Neuron (in vitro differentiated cells): ENCODE measurements around the gene SLC24A5.

Experiments used
- H2AFZ ChIP-seq: one replicate; pipeline ENCODE4 v1.6.1; 2013; ENCODE audit warnings: low read depth, mild to moderate bottlenecking, inconsistent platforms, low read length, moderate library complexity
- H3K27me3 ChIP-seq: one replicate; pipeline ENCODE4 v1.6.1; 2013; ENCODE audit warnings: low read length; ENCODE audit not compliant: insufficient read depth
- H3K36me3 ChIP-seq: one replicate; pipeline ENCODE4 v1.6.1; 2013; ENCODE audit warnings: low read length; ENCODE audit not compliant: insufficient read depth
- H3K4me1 ChIP-seq: one replicate; pipeline ENCODE4 v1.6.1; 2013; ENCODE audit warnings: low read length; ENCODE audit not compliant: insufficient read depth
- H3K4me3 ChIP-seq: 2 replicates; pipeline ENCODE4 v1.5.1; 2013; ENCODE audit warnings: mild to moderate bottlenecking, low read length, moderate library complexity
- H3K9me3 ChIP-seq: one replicate; pipeline ENCODE4 v1.6.1; 2013; ENCODE audit warnings: low read length

The SLC24A5 gene

GRCh38 chr15:48131324-48131723 is 10.5 kb downstream of the SLC24A5 start:
- Histone ChIP-seq H3K4me3 (no peak overlapping the region), H2AFZ (no peak overlapping the region), H3K36me3 (no peaks in the 10 kb centered on the region), H3K27me3 (no peaks in the 10 kb centered on the region), H3K4me1 (no peaks in the 10 kb centered on the region), H3K9me3 (no peaks in the 10 kb centered on the region)

- Histone ChIP-seq H3K4me1 (no peaks in the 10 kb centered on the region), H3K9me3 (no peaks in the 10 kb centered on the region), H3K36me3 (no peaks in the 10 kb centered on the region), H2AFZ (no peak overlapping the region), H3K4me3 (no peak overlapping the region), H3K27me3 (no peaks in the 10 kb centered on the region)
These were observed 12.1 kb downstream of the SLC24A5 start for GRCh38 chr15:48132874-48133273.

- Histone ChIP-seq H3K27me3 (no peaks in the 10 kb centered on the region), H2AFZ (no peak overlapping the region), H3K36me3 (peaks cover 70% of the 10 kb centered on the region), H3K4me1 (no peaks in the 10 kb centered on the region), H3K4me3 (no peak overlapping the region), H3K9me3 (no peaks in the 10 kb centered on the region)
These were observed 23.1 kb downstream of the SLC24A5 start for GRCh38 chr15:48143856-48144255.

GRCh38 chr15:48144889-48145288 is 24.1 kb downstream of the SLC24A5 start:
- Histone ChIP-seq H3K27me3 (no peaks in the 10 kb centered on the region), H3K36me3 (peaks cover 72% of the 10 kb centered on the region), H3K4me1 (no peaks in the 10 kb centered on the region), H2AFZ (no peak overlapping the region), H3K9me3 (no peaks in the 10 kb centered on the region), H3K4me3 (no peak overlapping the region)

- no peaks in the 10 kb centered on the region for H3K27me3 ChIP-seq
- H3K4me1 ChIP-seq = no peaks in the 10 kb centered on the region
- no peak overlapping the region for H2AFZ ChIP-seq
- H3K36me3 ChIP-seq = peaks cover 73% of the 10 kb centered on the region
- H3K9me3 ChIP-seq = no peaks in the 10 kb centered on the region
- no peak overlapping the region for H3K4me3 ChIP-seq
These were observed 25.1 kb downstream of the SLC24A5 start for GRCh38 chr15:48145923-48146322.

- Histone ChIP-seq H3K4me1 (no peaks in the 10 kb centered on the region), H3K9me3 (no peaks in the 10 kb centered on the region), H3K4me3 (no peak overlapping the region), H3K27me3 (no peaks in the 10 kb centered on the region), H2AFZ (no peak overlapping the region), H3K36me3 (peaks cover 81% of the 10 kb centered on the region)
These were observed 26.6 kb downstream of the SLC24A5 start for GRCh38 chr15:48147358-48147757.

- H3K27me3 ChIP-seq = no peaks in the 10 kb centered on the region
- no peaks in the 10 kb centered on the region for H3K9me3 ChIP-seq
- H3K36me3 ChIP-seq = peaks cover 85% of the 10 kb centered on the region
- no peak overlapping the region for H2AFZ ChIP-seq
- H3K4me3 ChIP-seq = no peak overlapping the region
- no peaks in the 10 kb centered on the region for H3K4me1 ChIP-seq
These were observed 29.1 kb downstream of the SLC24A5 start for GRCh38 chr15:48149858-48150257.

- Histone ChIP-seq H3K4me3 (no peak overlapping the region), H3K4me1 (no peaks in the 10 kb centered on the region), H3K9me3 (no peaks in the 10 kb centered on the region), H3K36me3 (peaks cover 69% of the 10 kb centered on the region), H2AFZ (no peak overlapping the region), H3K27me3 (no peaks in the 10 kb centered on the region)
These were observed 32.7 kb downstream of the SLC24A5 start for GRCh38 chr15:48153526-48153925.

GRCh38 chr15:48168616-48169015 is 47.8 kb downstream of the SLC24A5 start:
- no peak overlapping the region for H3K4me3 ChIP-seq
- H2AFZ ChIP-seq = no peak overlapping the region
- H3K4me1 ChIP-seq = peaks cover 3% of the 10 kb centered on the region
- H3K9me3 ChIP-seq = peaks cover 4% of the 10 kb centered on the region
- H3K27me3 ChIP-seq = no peaks in the 10 kb centered on the region
- H3K36me3 ChIP-seq = peaks cover 44% of the 10 kb centered on the region

GRCh38 chr15:48170981-48171380 is 50.2 kb downstream of the SLC24A5 start:
- no peak overlapping the region for H2AFZ ChIP-seq
- no peak overlapping the region for H3K4me3 ChIP-seq
- no peaks in the 10 kb centered on the region for H3K27me3 ChIP-seq
- peaks cover 7% of the 10 kb centered on the region for H3K4me1 ChIP-seq
- peaks cover 8% of the 10 kb centered on the region for H3K9me3 ChIP-seq
- H3K36me3 ChIP-seq = peaks cover 28% of the 10 kb centered on the region

GRCh38 chr15:48175126-48175525 is 54.3 kb downstream of the SLC24A5 start:
- peaks cover 8% of the 10 kb centered on the region for H3K9me3 ChIP-seq
- H3K4me3 ChIP-seq = no peak overlapping the region
- peaks cover 6% of the 10 kb centered on the region for H3K36me3 ChIP-seq
- H2AFZ ChIP-seq = no peak overlapping the region
- peaks cover 24% of the 10 kb centered on the region for H3K4me1 ChIP-seq
- no peaks in the 10 kb centered on the region for H3K27me3 ChIP-seq

GRCh38 chr15:48176112-48176511 is 55.3 kb downstream of the SLC24A5 start:
- H3K4me1 ChIP-seq = peaks cover 21% of the 10 kb centered on the region
- peaks cover 6% of the 10 kb centered on the region for H3K36me3 ChIP-seq
- peaks cover 8% of the 10 kb centered on the region for H3K9me3 ChIP-seq
- H3K27me3 ChIP-seq = no peaks in the 10 kb centered on the region
- no peak overlapping the region for H2AFZ ChIP-seq
- H3K4me3 ChIP-seq = peak overlapping the region; percentile 83

- Histone ChIP-seq H3K9me3 (peaks cover 8% of the 10 kb centered on the region), H3K27me3 (no peaks in the 10 kb centered on the region), H3K4me1 (peaks cover 21% of the 10 kb centered on the region), H3K4me3 (peak overlapping the region; percentile 83), H3K36me3 (peaks cover 6% of the 10 kb centered on the region), H2AFZ (peak overlapping the region; percentile 96)
These were observed 56.2 kb downstream of the SLC24A5 start for GRCh38 chr15:48176957-48177356.

- peak overlapping the region; percentile 83 for H3K4me3 ChIP-seq
- H3K9me3 ChIP-seq = peaks cover 6% of the 10 kb centered on the region
- H3K36me3 ChIP-seq = peaks cover 6% of the 10 kb centered on the region
- H2AFZ ChIP-seq = peak overlapping the region; percentile 96
- no peaks in the 10 kb centered on the region for H3K27me3 ChIP-seq
- H3K4me1 ChIP-seq = peaks cover 21% of the 10 kb centered on the region
These were observed 56.6 kb downstream of the SLC24A5 start for GRCh38 chr15:48177383-48177765.
